CD4-positive, alpha-beta T cell treated with Interferon gamma for 1 hour (primary cell): ENCODE results near the gene THUMPD1.
"Not testable (repeated sequence)": the region's sequence is repeated elsewhere in the genome, so short reads cannot be mapped to it uniquely, and the experiment has no call there.

Experiments
- DNase-seq: peaks from one replicate; pipeline ENCODE4 v3.0.0-alpha.2; 2020

The THUMPD1 gene

GRCh38 chr16:20747030-20747816 lies 5.6 kb upstream of the THUMPD1 start:
- no peak for DNase-seq

GRCh38 chr16:20746461-20746860 lies 4.8 kb upstream of the THUMPD1 start:
- no peak for DNase-seq

- no peak for DNase-seq
Observed at GRCh38 chr16:20744922-20745440, 3.4 kb upstream of the THUMPD1 start.

- no peak for DNase-seq
Observed at GRCh38 chr16:20743591-20743990, 2.0 kb upstream of the THUMPD1 start.

GRCh38 chr16:20740901-20741521 lies 607 bp downstream of the THUMPD1 start:
- DNase-seq: peak; percentile 91

GRCh38 chr16:20740007-20740883 lies 1.4 kb downstream of the THUMPD1 start:
- peak; percentile 13 for DNase-seq

- no peak for DNase-seq
Observed at GRCh38 chr16:20735490-20735889, 6.1 kb downstream of the THUMPD1 start.

GRCh38 chr16:20734782-20735181 lies 6.8 kb downstream of the THUMPD1 start:
- DNase-seq: no peak

- no peak for DNase-seq
Observed at GRCh38 chr16:20734056-20734455, 7.6 kb downstream of the THUMPD1 start.

- no peak for DNase-seq
Observed at GRCh38 chr16:20729141-20729540, 12.5 kb downstream of the THUMPD1 start.

GRCh38 chr16:20727181-20727580 lies 14.4 kb downstream of the THUMPD1 start:
- DNase-seq: no peak

GRCh38 chr16:20726661-20727060 lies 15.0 kb downstream of the THUMPD1 start:
- DNase-seq: no peak

- DNase-seq: no peak
Observed at GRCh38 chr16:20720251-20720650, 21.4 kb downstream of the THUMPD1 start.

GRCh38 chr16:20717718-20718117 lies 23.9 kb downstream of the THUMPD1 start:
- not testable (repeated sequence) for DNase-seq

- no peak for DNase-seq
Observed at GRCh38 chr16:20711277-20711911, 30.2 kb downstream of the THUMPD1 start.

- not testable (repeated sequence) for DNase-seq
Observed at GRCh38 chr16:20708129-20708528, 33.5 kb downstream of the THUMPD1 start.

- no peak for DNase-seq
Observed at GRCh38 chr16:20707461-20707860, 34.2 kb downstream of the THUMPD1 start.

- DNase-seq: not testable (repeated sequence)
Observed at GRCh38 chr16:20705972-20706371, 35.6 kb downstream of the THUMPD1 start.

GRCh38 chr16:20704281-20704680 lies 37.3 kb downstream of the THUMPD1 start:
- no peak for DNase-seq

GRCh38 chr16:20701692-20702091 lies 39.9 kb downstream of the THUMPD1 start:
- DNase-seq: not testable (repeated sequence)

GRCh38 chr16:20696618-20697017 lies 45.0 kb downstream of the THUMPD1 start:
- DNase-seq: no peak

- no peak for DNase-seq
Observed at GRCh38 chr16:20695024-20695423, 46.6 kb downstream of the THUMPD1 start.

GRCh38 chr16:20694096-20694495 lies 47.5 kb downstream of the THUMPD1 start:
- not testable (repeated sequence) for DNase-seq
